Measurements from ENCODE around the gene EYA2.

DNA sequence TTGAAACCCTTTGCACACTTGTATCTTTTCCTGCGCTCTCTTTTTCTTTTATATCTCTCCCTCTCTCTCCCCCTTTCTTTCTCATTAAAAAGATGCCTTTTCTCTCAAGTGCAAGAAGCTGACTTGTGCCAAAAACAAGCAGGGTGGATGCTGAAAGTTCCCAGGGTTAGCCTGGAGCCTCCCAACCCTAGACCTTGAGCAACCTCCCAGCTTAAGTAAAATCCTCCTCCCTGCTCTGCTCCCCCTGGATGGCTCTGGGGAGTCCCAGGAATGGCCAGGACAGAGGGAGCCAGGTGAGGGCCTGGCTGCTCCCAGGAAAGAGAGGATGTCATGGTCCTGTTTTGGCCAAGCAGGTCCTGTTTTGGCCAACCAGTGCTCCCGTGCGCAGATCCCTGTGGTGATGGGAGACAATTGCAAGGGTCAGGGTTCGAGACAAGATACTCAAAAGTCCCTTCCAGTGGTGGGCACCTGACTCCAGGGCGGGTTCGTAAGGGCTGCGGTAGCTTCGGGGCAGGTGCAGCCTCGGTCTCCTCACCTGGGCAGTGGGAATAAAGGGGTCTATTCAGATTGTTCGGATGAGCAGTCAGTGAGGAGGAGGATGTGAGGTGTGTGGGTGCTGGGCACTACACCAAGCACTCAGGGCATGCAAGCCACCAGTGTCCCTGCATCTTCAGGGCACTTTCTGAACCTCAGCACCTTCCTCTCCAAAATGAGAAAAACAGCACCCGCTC, 49.4 kb downstream of the EYA2 start:
- TF ChIP-seq CTCF (IDR thresholded peaks at IDR 0.05) (no peak), POLR2A (IDR thresholded peaks at IDR 0.05) (no peak), POLR2AphosphoS5 (IDR thresholded peaks at IDR 0.05) (no peak)

All from breast epithelium (tissue), 3 donors.